HepG2 (cell line): ENCODE results near the gene HS3ST2.

Experiments used
- BRD4 ChIP-seq: sonication (generic); formaldehyde crosslinking; IDR thresholded peaks from 2 replicates; pipeline ENCODE4 v1.4.0; 2020; ENCODE audit warnings: missing genetic modification reagents
- CTCF ChIP-seq: sonication (generic); formaldehyde crosslinking; IDR thresholded peaks from 2 replicates; pipeline ENCODE4 v1.5.0; 2020; ENCODE audit warnings: mild to moderate bottlenecking, missing genetic modification reagents, moderate library complexity
- DNMT1 ChIP-seq: sonication (generic); formaldehyde crosslinking; IDR thresholded peaks from 2 replicates; pipeline ENCODE4 v1.5.1; 2020; ENCODE audit warnings: mild to moderate bottlenecking, missing genetic modification reagents
- FOXK1 ChIP-seq: sonication (generic); formaldehyde crosslinking; IDR thresholded peaks from 2 replicates; pipeline ENCODE4 v1.4.0; 2020; ENCODE audit warnings: low read depth, missing genetic modification reagents, borderline replicate concordance
- PATZ1 ChIP-seq: sonication (generic); formaldehyde crosslinking; IDR thresholded peaks from 2 replicates; pipeline ENCODE4 v1.4.0; 2020; ENCODE audit warnings: missing genetic modification reagents
- POLR2A ChIP-seq, 2 experiments: IDR thresholded peaks; 2 replicates each; pipeline ENCODE4 v1.6.1; 2011; ENCODE audit warnings: low read depth in 2 of 2, low read length in 2 of 2, mild to moderate bottlenecking in 1 of 2, moderate library complexity in 1 of 2; ENCODE audit not compliant: insufficient read depth in 1 of 2
- SIN3A ChIP-seq: IDR thresholded peaks from 2 replicates; pipeline ENCODE4 v1.6.1; 2011; ENCODE audit warnings: low read depth, mild to moderate bottlenecking, control low read depth, low read length, borderline replicate concordance
- TERF1 ChIP-seq: sonication (generic); formaldehyde crosslinking; IDR thresholded peaks from 2 replicates; pipeline ENCODE4 v1.8.0; 2022; ENCODE audit warnings: mild to moderate bottlenecking, missing genetic modification reagents, moderate library complexity
- ZFYVE20 ChIP-seq: sonication (generic); formaldehyde crosslinking; IDR thresholded peaks from 2 replicates; pipeline ENCODE4 v1.8.0; 2023; ENCODE audit warnings: low read depth, mild to moderate bottlenecking, moderate library complexity, missing genetic modification reagents, borderline replicate concordance
- ZNF143 ChIP-seq: sonication (generic); formaldehyde crosslinking; IDR thresholded peaks from 2 replicates; pipeline ENCODE4 v1.4.0; 2020; ENCODE audit warnings: missing genetic modification reagents
- ZNF460 ChIP-seq: sonication (generic); formaldehyde crosslinking; IDR thresholded peaks from 2 replicates; pipeline ENCODE4 v1.5.1; 2020; ENCODE audit warnings: missing genetic modification reagents, mild to moderate bottlenecking, borderline replicate concordance
- ZNF563 ChIP-seq: sonication (generic); formaldehyde crosslinking; IDR thresholded peaks from 2 replicates; pipeline ENCODE4 v1.8.0; 2022; ENCODE audit warnings: mild to moderate bottlenecking, moderate library complexity, missing genetic modification reagents
- ZNF691 ChIP-seq: sonication (generic); formaldehyde crosslinking; IDR thresholded peaks from 2 replicates; pipeline ENCODE4 v1.4.0; 2020; ENCODE audit warnings: missing genetic modification reagents, low read depth, mild to moderate bottlenecking, borderline replicate concordance
- ZNF740 ChIP-seq: sonication (generic); formaldehyde crosslinking; IDR thresholded peaks from 2 replicates; pipeline ENCODE4 v1.4.0; 2020; ENCODE audit warnings: missing genetic modification reagents

- TF ChIP-seq ZNF143 (CRISPR knock-in tag) (no peak), ZNF460 (CRISPR knock-in tag) (no peak), SIN3A (no peak), POLR2A (IDR thresholded peaks at IDR 0.05; ENCODE audit: insufficient read depth in 1 of 2, low read depth in 2 of 2, low read length in 2 of 2) (no peak), ZNF740 (CRISPR knock-in tag) (no peak), DNMT1 (CRISPR knock-in tag) (no peak), TERF1 (no peak), PATZ1 (no peak), ZFYVE20 (CRISPR knock-in tag) (no peak), CTCF (no peak), BRD4 (no peak), FOXK1 (CRISPR knock-in tag) (no peak), ZNF563 (CRISPR knock-in tag) (no peak), ZNF691 (CRISPR knock-in tag) (no peak)
Measured at GRCh38 chr16:22764662-22765327, 49.2 kb upstream of the HS3ST2 start.
